HG03045 (cell line): Measurements from ENCODE around the gene JAK3.
"Not testable (repeated sequence)": the region's sequence is repeated elsewhere in the genome, so short reads cannot be mapped to it uniquely, and the experiment has no call there.

ENCODE experiments used
- ATAC-seq: cut with Tn5 transposase; IDR thresholded peaks from one replicate; pipeline ENCODE4 v1.9.1; 2021; ENCODE audit warnings: mild to moderate bottlenecking, moderate library complexity; ENCODE audit not compliant: unreplicated experiment

Gene JAK3

GRCh38 chr19:17778968-17779929 is 68.5 kb downstream of the JAK3 start:
- ATAC-seq, result no peak

- no peak for ATAC-seq
Observed at GRCh38 chr19:17778251-17778967, 69.4 kb downstream of the JAK3 start.

- ATAC-seq, result not testable (repeated sequence)
Observed at GRCh38 chr19:17777840-17778239, 69.9 kb downstream of the JAK3 start.

- peak; percentile 65 for ATAC-seq
Observed at GRCh38 chr19:17775991-17776803, 71.6 kb downstream of the JAK3 start.

GRCh38 chr19:17775245-17775927 is 72.4 kb downstream of the JAK3 start:
- no peak for ATAC-seq
